Peyer's patch (tissue), 4 donors: ENCODE results near the gene P4HB.

Source experiments
- CTCF ChIP-seq, 6 experiments: fragments of 450-650 bp in 4 of 6; fragments of 200-600 bp in 2 of 6; sonication (generic) in 1 of 6; IDR thresholded peaks; one replicate each; pipeline ENCODE4 v1.5.1; 2017 to 2019; ENCODE audit warnings: antibody characterized with exemption in 6 of 6, mild to moderate bottlenecking in 3 of 6, moderate library complexity in 1 of 6
- POLR2A ChIP-seq, 2 donors: fragments of 450-650 bp; IDR thresholded peaks; one replicate each; pipeline ENCODE4 v1.5.1; 2017; ENCODE audit warnings: antibody characterized with exemption in 2 of 2, mild to moderate bottlenecking in 2 of 2, moderate library complexity in 2 of 2

- TF ChIP-seq CTCF (IDR thresholded peaks at IDR 0.05), result no peak
- no peak for TF ChIP-seq POLR2A (IDR thresholded peaks at IDR 0.05)
Observed at GRCh38 chr17:81810892-81811704, 49.2 kb downstream of the P4HB start.
